Brain microvascular endothelial cell (primary cell): ENCODE data around the gene DGCR2.

Experiments
- DNase-seq: peaks from one replicate; pipeline ENCODE4 v3.0.0-alpha.2; 2020
- H3K27ac ChIP-seq: fragments of 250-450 bp; sonication (Bioruptor Pico); 2 replicates; pipeline ENCODE4 v1.5.1; 2020; ENCODE audit warnings: mild to moderate bottlenecking, moderate library complexity
- H3K27me3 ChIP-seq: fragments of 250-450 bp; sonication (Bioruptor Pico); replicated peaks from 2 replicates; pipeline ENCODE4 v1.5.1; 2020; ENCODE audit warnings: mild to moderate bottlenecking
- H3K36me3 ChIP-seq: fragments of 250-450 bp; sonication (Bioruptor Pico); replicated peaks from 2 replicates; pipeline ENCODE4 v1.5.1; 2020; ENCODE audit warnings: mild to moderate bottlenecking
- H3K4me3 ChIP-seq: 2 replicates; pipeline ENCODE4 v1.5.1; 2011; ENCODE audit warnings: low read depth, mild to moderate bottlenecking, control low read depth, low read length, moderate library complexity
- in situ Hi-C: cut with HindIII; loops from 2 replicates; pipeline ENCODE4 v1.10.0; 2017; ENCODE audit warnings: low sequenced_read_pairs, low pct_ligation_motif_present
- TF ChIP-seq, protein P1 (sequence below): IDR thresholded peaks from 2 replicates; pipeline ENCODE4 v1.5.1; 2011; ENCODE audit warnings: low read depth, mild to moderate bottlenecking, moderate library complexity, low read length, control low read depth, inconsistent platforms; ENCODE audit errors: missing control alignments

The DGCR2 gene

DNA sequence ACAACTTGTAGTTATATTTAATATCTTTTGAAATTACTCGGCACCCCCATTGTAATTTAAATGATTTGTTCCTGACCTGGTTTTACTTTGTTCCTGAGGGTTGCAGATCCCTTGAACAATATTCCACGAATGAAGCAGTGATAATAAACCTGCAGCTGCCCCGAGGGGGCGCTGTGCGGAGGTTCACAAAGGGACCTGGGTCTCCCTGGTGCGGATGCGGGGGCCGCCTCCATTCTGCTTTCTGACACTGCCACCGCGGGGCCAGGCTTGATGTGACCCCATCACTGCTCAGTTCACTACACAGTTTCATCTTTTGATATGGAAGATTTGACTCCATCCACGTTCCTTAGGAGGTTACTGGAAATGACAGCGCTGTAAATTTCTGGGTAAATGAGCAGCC, 123.2 kb downstream of the DGCR2 start:
- TF ChIP-seq, protein P1, sequence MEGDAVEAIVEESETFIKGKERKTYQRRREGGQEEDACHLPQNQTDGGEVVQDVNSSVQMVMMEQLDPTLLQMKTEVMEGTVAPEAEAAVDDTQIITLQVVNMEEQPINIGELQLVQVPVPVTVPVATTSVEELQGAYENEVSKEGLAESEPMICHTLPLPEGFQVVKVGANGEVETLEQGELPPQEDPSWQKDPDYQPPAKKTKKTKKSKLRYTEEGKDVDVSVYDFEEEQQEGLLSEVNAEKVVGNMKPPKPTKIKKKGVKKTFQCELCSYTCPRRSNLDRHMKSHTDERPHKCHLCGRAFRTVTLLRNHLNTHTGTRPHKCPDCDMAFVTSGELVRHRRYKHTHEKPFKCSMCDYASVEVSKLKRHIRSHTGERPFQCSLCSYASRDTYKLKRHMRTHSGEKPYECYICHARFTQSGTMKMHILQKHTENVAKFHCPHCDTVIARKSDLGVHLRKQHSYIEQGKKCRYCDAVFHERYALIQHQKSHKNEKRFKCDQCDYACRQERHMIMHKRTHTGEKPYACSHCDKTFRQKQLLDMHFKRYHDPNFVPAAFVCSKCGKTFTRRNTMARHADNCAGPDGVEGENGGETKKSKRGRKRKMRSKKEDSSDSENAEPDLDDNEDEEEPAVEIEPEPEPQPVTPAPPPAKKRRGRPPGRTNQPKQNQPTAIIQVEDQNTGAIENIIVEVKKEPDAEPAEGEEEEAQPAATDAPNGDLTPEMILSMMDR = peak; percentile 55
- Histone ChIP-seq H3K4me3 (no peak overlapping the region), H3K36me3 (no peaks in the 10 kb centered on the region), H3K27me3 (peaks cover 19% of the 10 kb centered on the region), H3K27ac (no peak overlapping the region)
- no peak for DNase-seq
- in situ Hi-C loops = no loop called here

GRCh38 chr22:18997925-18998315, 124.3 kb downstream of the DGCR2 start:
- in situ Hi-C loops = no loop called here
- Histone ChIP-seq H3K27ac (no peak overlapping the region), H3K4me3 (no peak overlapping the region), H3K36me3 (no peaks in the 10 kb centered on the region), H3K27me3 (peaks cover 22% of the 10 kb centered on the region)
- TF ChIP-seq, protein P1 = no peak
- DNase-seq = no peak

GRCh38 chr22:18997306-18997924, 124.8 kb downstream of the DGCR2 start:
- no peaks in the 10 kb centered on the region for H3K36me3 ChIP-seq
- DNase-seq = no peak
- TF ChIP-seq, protein P1 = no peak
- no peak overlapping the region for H3K27ac ChIP-seq
- no peak overlapping the region for H3K4me3 ChIP-seq
- peaks cover 21% of the 10 kb centered on the region for H3K27me3 ChIP-seq
- in situ Hi-C loops = no loop called here

- H3K27ac ChIP-seq = no peak overlapping the region
- no peak overlapping the region for H3K4me3 ChIP-seq
- H3K36me3 ChIP-seq = no peaks in the 10 kb centered on the region
- H3K27me3 ChIP-seq = peaks cover 21% of the 10 kb centered on the region
- TF ChIP-seq, protein P1 = no peak
- no peak for DNase-seq
- in situ Hi-C loops = no loop called here
Measured at GRCh38 chr22:18996376-18996900, 125.8 kb downstream of the DGCR2 start.

- peaks cover 20% of the 10 kb centered on the region for H3K27me3 ChIP-seq
- in situ Hi-C loops = no loop called here
- H3K4me3 ChIP-seq = no peak overlapping the region
- TF ChIP-seq, protein P1 = no peak
- H3K36me3 ChIP-seq = no peaks in the 10 kb centered on the region
- no peak for DNase-seq
- H3K27ac ChIP-seq = no peak overlapping the region
Measured at GRCh38 chr22:18995327-18995711, 126.9 kb downstream of the DGCR2 start.
